ENCODE results near the gene SLC30A1. TPM values are rescaled to one million over a fixed set of nuclear protein-coding genes. Genes with fewer than 3 reads are reported as not detected.

The SLC30A1 gene
- total RNA-seq, 1 donor from 2014 or later: 19.2 TPM

DNA sequence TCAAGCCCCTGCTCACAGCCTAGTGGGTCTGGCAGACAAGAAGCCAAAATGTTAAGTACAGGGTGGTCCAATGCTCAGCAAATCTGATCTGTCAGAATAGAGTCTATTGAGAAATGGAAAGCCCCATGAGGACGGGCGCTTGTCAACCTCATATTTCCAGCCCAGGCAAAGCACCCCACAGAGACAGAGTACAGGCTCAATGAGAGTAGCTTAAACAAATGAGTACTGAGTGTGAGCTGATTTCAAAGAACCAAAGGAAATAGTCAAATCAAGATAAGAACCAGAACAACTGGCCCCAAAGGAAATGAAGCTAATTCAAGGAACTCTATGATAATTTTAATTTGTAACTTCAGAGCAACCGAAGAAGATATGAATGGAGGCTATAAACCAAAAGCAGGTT is 44.6 kb upstream of the SLC30A1 start:
- no peak for DNase-seq (ENCODE audit: extremely low spot score in 2 of 2)
- no peak for TF ChIP-seq POLR2AphosphoS5 (IDR thresholded peaks at IDR 0.05; ENCODE audit: insufficient read depth in 1 of 2, low read depth in 1 of 2)
- TF ChIP-seq, protein P1, sequence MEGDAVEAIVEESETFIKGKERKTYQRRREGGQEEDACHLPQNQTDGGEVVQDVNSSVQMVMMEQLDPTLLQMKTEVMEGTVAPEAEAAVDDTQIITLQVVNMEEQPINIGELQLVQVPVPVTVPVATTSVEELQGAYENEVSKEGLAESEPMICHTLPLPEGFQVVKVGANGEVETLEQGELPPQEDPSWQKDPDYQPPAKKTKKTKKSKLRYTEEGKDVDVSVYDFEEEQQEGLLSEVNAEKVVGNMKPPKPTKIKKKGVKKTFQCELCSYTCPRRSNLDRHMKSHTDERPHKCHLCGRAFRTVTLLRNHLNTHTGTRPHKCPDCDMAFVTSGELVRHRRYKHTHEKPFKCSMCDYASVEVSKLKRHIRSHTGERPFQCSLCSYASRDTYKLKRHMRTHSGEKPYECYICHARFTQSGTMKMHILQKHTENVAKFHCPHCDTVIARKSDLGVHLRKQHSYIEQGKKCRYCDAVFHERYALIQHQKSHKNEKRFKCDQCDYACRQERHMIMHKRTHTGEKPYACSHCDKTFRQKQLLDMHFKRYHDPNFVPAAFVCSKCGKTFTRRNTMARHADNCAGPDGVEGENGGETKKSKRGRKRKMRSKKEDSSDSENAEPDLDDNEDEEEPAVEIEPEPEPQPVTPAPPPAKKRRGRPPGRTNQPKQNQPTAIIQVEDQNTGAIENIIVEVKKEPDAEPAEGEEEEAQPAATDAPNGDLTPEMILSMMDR (IDR thresholded peaks at IDR 0.05): no peak
- no peak for TF ChIP-seq POLR2A (IDR thresholded peaks at IDR 0.05)
- H3K4me3 ChIP-seq: no peak overlapping the region
- H3K36me3 ChIP-seq: no peaks in the 10 kb centered on the region
- H3K9me3 ChIP-seq: no peaks in the 10 kb centered on the region
- H3K27me3 ChIP-seq: no peaks in the 10 kb centered on the region
- H3K27ac ChIP-seq: no peak overlapping the region
- intact Hi-C loops (cut with DNase I): no loop called here
- peaks cover 6% of the 10 kb centered on the region for H3K4me1 ChIP-seq

DNA sequence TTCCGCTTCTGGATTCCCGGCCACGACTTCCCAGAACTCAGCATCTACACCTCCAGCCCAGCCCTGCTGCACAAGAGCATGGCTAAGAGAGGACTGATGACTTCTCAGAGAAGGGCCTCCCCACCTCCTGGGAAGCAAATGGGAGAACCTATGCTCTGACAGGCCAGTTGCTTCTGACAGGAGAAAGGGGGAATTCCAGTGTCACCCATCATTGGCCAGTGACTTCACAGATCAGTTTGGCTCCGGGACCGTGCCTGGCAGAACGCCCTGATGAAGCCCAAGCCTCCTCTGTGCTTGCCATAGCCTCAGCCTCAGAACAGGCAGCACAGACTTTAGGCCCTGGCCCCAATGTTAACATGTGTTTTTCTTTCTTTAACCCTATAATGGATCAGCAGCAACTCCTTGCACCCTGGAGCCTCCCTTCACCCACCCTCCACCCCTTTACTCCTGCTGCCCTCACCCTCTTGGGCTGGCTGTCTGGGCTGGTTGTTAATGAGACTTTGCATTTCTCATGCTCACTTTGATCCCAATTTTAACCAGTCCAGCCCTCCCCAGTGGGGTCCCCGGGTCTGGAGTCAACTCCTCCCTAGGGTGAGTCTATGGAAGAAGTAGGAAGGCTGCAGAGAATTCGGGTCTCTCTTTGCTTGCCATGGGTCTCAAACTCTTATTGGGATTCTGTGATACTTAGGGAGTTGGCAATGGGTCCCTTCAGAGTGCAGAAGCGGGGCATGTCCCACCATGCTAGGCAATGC is 42.7 kb upstream of the SLC30A1 start:
- Histone ChIP-seq H3K27me3 (no peaks in the 10 kb centered on the region), H3K9me3 (no peaks in the 10 kb centered on the region), H3K36me3 (no peaks in the 10 kb centered on the region), H3K4me1 (peaks cover 9% of the 10 kb centered on the region), H3K27ac (no peak overlapping the region), H3K4me3 (no peak overlapping the region)
- intact Hi-C loops (cut with DNase I): no loop called here
- TF ChIP-seq, protein P1 (IDR thresholded peaks at IDR 0.05): no peak
- no peak for TF ChIP-seq POLR2AphosphoS5 (IDR thresholded peaks at IDR 0.05; ENCODE audit: insufficient read depth in 1 of 2, low read depth in 1 of 2)
- no peak for TF ChIP-seq POLR2A (IDR thresholded peaks at IDR 0.05)
- DNase-seq (ENCODE audit: extremely low spot score in 2 of 2): no peak

DNA sequence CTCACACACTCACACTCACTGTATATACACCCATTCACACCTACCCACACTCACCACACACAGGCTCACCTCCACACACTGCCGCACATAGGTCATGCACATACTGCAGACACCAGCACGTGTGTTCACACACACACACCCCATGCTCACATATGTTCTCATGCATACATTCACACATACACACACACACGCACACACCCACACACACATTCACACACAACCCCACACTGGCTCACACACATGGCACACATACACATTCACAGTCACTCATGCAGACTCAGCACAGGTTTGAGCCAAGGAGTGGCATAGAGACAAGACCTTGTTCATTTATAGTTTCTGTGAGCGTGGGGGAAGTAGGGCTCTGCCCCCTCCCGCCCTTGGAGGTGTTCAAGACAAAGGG is 41.1 kb upstream of the SLC30A1 start:
- H3K27ac ChIP-seq: no peak overlapping the region
- no peak overlapping the region for H3K4me3 ChIP-seq
- no peaks in the 10 kb centered on the region for H3K36me3 ChIP-seq
- no peak for DNase-seq (ENCODE audit: extremely low spot score in 2 of 2)
- intact Hi-C loops (cut with DNase I): no loop called here
- TF ChIP-seq, protein P1 (IDR thresholded peaks at IDR 0.05): no peak
- TF ChIP-seq POLR2AphosphoS5 (IDR thresholded peaks at IDR 0.05; ENCODE audit: insufficient read depth in 1 of 2, low read depth in 1 of 2) (no peak), POLR2A (IDR thresholded peaks at IDR 0.05) (no peak)
- no peaks in the 10 kb centered on the region for H3K9me3 ChIP-seq
- peaks cover 14% of the 10 kb centered on the region for H3K4me1 ChIP-seq
- H3K27me3 ChIP-seq: no peaks in the 10 kb centered on the region

DNA sequence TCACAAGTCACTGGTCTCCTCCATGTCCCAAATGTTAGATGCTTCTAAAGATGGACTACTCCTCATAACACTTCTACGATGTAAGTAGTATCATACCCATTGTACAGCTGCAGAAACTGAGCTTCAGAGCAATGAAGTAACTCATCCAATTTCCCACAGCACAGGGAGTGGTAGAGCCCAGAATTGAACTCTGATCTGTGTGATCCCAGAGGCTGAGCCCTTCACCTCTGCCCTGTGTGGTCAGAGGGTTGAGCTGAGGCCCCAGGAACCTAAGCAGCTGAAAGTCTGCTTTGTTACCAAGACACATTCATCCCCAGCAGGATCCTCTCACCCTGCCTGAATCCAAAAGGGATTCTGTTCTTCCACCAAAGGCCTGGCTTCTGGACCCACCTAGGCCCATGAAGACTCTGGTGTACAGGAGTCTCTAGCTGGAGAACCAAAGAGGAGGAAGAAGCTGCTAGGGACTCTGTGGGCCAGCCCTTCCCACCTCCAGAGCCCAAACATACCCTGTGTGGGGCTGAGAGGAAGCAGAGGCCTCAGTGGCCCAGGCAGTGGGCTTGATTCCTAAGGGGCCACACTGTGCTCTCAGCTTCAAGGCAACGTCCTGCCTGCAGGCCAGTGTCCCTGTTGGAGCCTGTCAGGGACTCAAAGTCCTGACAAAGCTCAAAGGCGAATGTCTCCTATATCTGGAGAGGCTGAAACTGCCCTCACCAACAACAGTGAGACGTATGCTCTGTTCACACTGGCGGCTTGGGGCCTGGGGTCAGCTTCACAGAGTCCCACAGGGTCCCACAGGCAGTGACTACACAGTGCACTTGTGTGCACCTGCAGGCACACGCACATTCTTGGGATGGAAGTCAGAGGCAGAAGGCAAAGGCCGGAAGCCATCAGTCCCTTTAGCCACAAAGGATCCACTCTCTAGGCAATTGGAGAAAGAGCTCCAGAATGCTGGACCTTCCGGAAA is 40.4 kb upstream of the SLC30A1 start:
- no peaks in the 10 kb centered on the region for H3K36me3 ChIP-seq
- H3K27me3 ChIP-seq: no peaks in the 10 kb centered on the region
- no peak overlapping the region for H3K27ac ChIP-seq
- no peak overlapping the region for H3K4me3 ChIP-seq
- H3K9me3 ChIP-seq: no peaks in the 10 kb centered on the region
- intact Hi-C loops (cut with DNase I): loop anchor here (5.0 kb wide), 1 partner anchor 42 kb away; the partner anchor contains the start of gene SLC30A1
- DNase-seq (ENCODE audit: extremely low spot score in 2 of 2): no peak
- TF ChIP-seq, protein P1 (IDR thresholded peaks at IDR 0.05): no peak
- no peak for TF ChIP-seq POLR2A (IDR thresholded peaks at IDR 0.05)
- no peak for TF ChIP-seq POLR2AphosphoS5 (IDR thresholded peaks at IDR 0.05; ENCODE audit: insufficient read depth in 1 of 2, low read depth in 1 of 2)
- H3K4me1 ChIP-seq: peaks cover 14% of the 10 kb centered on the region
